ENCODE data around the gene THOP1. TPM values are rescaled to one million over a fixed set of nuclear protein-coding genes. Genes with fewer than 3 reads are reported as not detected.

Gene THOP1
- total and polyA plus RNA-seq, 4 donors, result 23.8 to 71.9 (median 64.6) TPM

- Histone ChIP-seq H3K9ac (ENCODE audit: insufficient read depth in 1 of 2, low read length in 2 of 2) (no peak overlapping the region), H3K36me3 (ENCODE audit: control insufficient read depth in 4 of 4, insufficient read depth in 4 of 4, low read length in 4 of 4) (peaks cover 2 to 21% (median 8%) of the 10 kb centered on the region in 4 donors), H3K27ac (ENCODE audit: low read depth in 1 of 2, low read length in 1 of 2) (no peak overlapping the region), H3K27me3 (ENCODE audit: control insufficient read depth in 3 of 3, insufficient read depth in 3 of 3, low read length in 2 of 3) (peaks cover 0 to 3% (median 0%) of the 10 kb centered on the region in 3 donors), H3K9me3 (ENCODE audit: control insufficient read depth in 4 of 4, insufficient read depth in 3 of 4, low read length in 3 of 4) (peaks cover 0 to 5% (median 0%) of the 10 kb centered on the region in 4 donors), H3K4me1 (ENCODE audit: control insufficient read depth in 5 of 5, insufficient read depth in 5 of 5, low read length in 5 of 5) (no peaks in the 10 kb centered on the region), H3K4me3 (no peak overlapping the region)
- no peak for DNase-seq
- 56 to 67% methylated on average over 17 of the region's 17 CpGs for WGBS, 2 donors
- no peak for ATAC-seq (ENCODE audit: insufficient read depth, low FRiP score)
- no peak for TF ChIP-seq CTCF (IDR thresholded peaks at IDR 0.05; ENCODE audit: control extremely low read depth, extremely low read depth)
Measured at GRCh38 chr19:2750808-2751437, 34.4 kb upstream of the THOP1 start.

- Histone ChIP-seq H3K4me1 (ENCODE audit: control insufficient read depth in 5 of 5, insufficient read depth in 5 of 5, low read length in 5 of 5) (no peaks in the 10 kb centered on the region), H3K4me3 (no peak overlapping the region), H3K36me3 (ENCODE audit: control insufficient read depth in 4 of 4, insufficient read depth in 4 of 4, low read length in 4 of 4) (peaks cover 2 to 23% (median 8%) of the 10 kb centered on the region in 4 donors), H3K27ac (ENCODE audit: low read depth in 1 of 2, low read length in 1 of 2) (no peak overlapping the region), H3K9ac (ENCODE audit: insufficient read depth in 1 of 2, low read length in 2 of 2) (no peak overlapping the region), H3K9me3 (ENCODE audit: control insufficient read depth in 4 of 4, insufficient read depth in 3 of 4, low read length in 3 of 4) (peaks cover 0 to 5% (median 0%) of the 10 kb centered on the region in 4 donors), H3K27me3 (ENCODE audit: control insufficient read depth in 3 of 3, insufficient read depth in 3 of 3, low read length in 2 of 3) (peaks cover 0 to 3% (median 0%) of the 10 kb centered on the region in 3 donors)
- TF ChIP-seq CTCF (IDR thresholded peaks at IDR 0.05; ENCODE audit: control extremely low read depth, extremely low read depth), result no peak
- 86 to 89% methylated on average over 21 of the region's 21 CpGs for WGBS, 2 donors
- ATAC-seq (ENCODE audit: insufficient read depth, low FRiP score) (no peak), DNase-seq (no peak)
Measured at GRCh38 chr19:2751438-2751830, 33.9 kb upstream of the THOP1 start.

- no peak overlapping the region for H3K4me3 ChIP-seq
- no peaks in the 10 kb centered on the region for H3K4me1 ChIP-seq (ENCODE audit: control insufficient read depth in 5 of 5, insufficient read depth in 5 of 5, low read length in 5 of 5)
- ATAC-seq (ENCODE audit: insufficient read depth, low FRiP score) (no peak), DNase-seq (no peak)
- 94 to 97% methylated on average over 42 to 43 of the region's 43 CpGs for WGBS, 2 donors
- H3K27ac ChIP-seq (ENCODE audit: low read depth in 1 of 2, low read length in 1 of 2), result no peak overlapping the region
- no peak overlapping the region for H3K9ac ChIP-seq (ENCODE audit: insufficient read depth in 1 of 2, low read length in 2 of 2)
- no peak for TF ChIP-seq CTCF (IDR thresholded peaks at IDR 0.05; ENCODE audit: control extremely low read depth, extremely low read depth)
- peaks cover 0 to 5% (median 0%) of the 10 kb centered on the region in 4 donors for H3K9me3 ChIP-seq (ENCODE audit: control insufficient read depth in 4 of 4, insufficient read depth in 3 of 4, low read length in 3 of 4)
- peaks cover 8 to 42% (median 11%) of the 10 kb centered on the region in 4 donors for H3K36me3 ChIP-seq (ENCODE audit: control insufficient read depth in 4 of 4, insufficient read depth in 4 of 4, low read length in 4 of 4)
- peaks cover 0 to 3% (median 0%) of the 10 kb centered on the region in 3 donors for H3K27me3 ChIP-seq (ENCODE audit: control insufficient read depth in 3 of 3, insufficient read depth in 3 of 3, low read length in 2 of 3)
Measured at GRCh38 chr19:2754659-2755447, 30.4 kb upstream of the THOP1 start.

Data from lung (tissue), 12 donors.